Measurements from ENCODE around the gene ZNRF1.

DNA sequence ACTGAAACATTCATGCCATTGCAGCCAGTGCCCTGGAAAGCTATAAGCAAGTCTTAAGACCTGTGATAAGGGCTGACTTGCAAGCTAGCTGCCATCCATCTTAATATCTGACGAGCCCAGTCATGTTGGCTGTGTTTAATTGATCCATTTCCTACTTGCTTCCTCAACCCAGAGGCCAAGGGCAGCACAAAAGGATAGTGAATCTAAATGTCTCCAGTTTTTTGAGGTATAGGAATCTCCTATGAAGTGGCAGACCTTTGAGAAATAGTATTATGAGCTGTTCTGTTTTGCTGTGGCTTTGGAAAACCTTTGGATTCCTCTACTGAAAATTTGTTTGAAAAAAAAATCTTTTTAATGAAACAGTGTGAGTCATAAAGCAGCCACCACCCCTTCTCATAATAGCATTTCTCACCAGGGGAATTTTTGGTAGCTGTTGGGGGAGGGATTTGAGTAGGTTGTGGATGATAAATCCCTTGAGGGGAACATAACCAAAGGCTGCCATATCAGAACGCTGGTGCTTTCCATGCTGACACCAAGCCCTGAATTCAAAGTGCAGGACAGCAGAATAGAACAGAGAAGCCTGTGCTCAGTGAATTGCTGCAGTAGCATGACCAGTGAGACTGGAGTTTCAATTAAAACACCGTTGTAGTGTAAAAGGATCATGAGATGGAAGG lies 12.9 kb downstream of the ZNRF1 start:
- no peak for TF ChIP-seq POLR2A (IDR thresholded peaks at IDR 0.05)
- TF ChIP-seq, protein P1, sequence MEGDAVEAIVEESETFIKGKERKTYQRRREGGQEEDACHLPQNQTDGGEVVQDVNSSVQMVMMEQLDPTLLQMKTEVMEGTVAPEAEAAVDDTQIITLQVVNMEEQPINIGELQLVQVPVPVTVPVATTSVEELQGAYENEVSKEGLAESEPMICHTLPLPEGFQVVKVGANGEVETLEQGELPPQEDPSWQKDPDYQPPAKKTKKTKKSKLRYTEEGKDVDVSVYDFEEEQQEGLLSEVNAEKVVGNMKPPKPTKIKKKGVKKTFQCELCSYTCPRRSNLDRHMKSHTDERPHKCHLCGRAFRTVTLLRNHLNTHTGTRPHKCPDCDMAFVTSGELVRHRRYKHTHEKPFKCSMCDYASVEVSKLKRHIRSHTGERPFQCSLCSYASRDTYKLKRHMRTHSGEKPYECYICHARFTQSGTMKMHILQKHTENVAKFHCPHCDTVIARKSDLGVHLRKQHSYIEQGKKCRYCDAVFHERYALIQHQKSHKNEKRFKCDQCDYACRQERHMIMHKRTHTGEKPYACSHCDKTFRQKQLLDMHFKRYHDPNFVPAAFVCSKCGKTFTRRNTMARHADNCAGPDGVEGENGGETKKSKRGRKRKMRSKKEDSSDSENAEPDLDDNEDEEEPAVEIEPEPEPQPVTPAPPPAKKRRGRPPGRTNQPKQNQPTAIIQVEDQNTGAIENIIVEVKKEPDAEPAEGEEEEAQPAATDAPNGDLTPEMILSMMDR (IDR thresholded peaks at IDR 0.05): no peak
- peak in 2 of 3 donors; percentile 12 to 70 for TF ChIP-seq POLR2AphosphoS5 (IDR thresholded peaks at IDR 0.05)

Data from stomach (tissue), 4 donors.